Left hindlimb (tissue), 1 donor: Measurements from ENCODE around the gene UBTD1.
"Not testable (repeated sequence)": the region's sequence is repeated elsewhere in the genome, so short reads cannot be mapped to it uniquely, and the experiment has no call there.

Experiments used
- DNase-seq: peaks from one replicate; pipeline ENCODE4 v3.0.0-alpha.2; 2018

Gene UBTD1

GRCh38 chr10:97567891-97568290 lies 69.2 kb downstream of the UBTD1 start:
- no peak for DNase-seq

GRCh38 chr10:97570146-97570788 lies 71.5 kb downstream of the UBTD1 start:
- DNase-seq = no peak

- peak; percentile 78 for DNase-seq
These were observed 72.2 kb downstream of the UBTD1 start for GRCh38 chr10:97570789-97571471.

GRCh38 chr10:97571622-97572021 lies 72.9 kb downstream of the UBTD1 start:
- no peak for DNase-seq

DNA sequence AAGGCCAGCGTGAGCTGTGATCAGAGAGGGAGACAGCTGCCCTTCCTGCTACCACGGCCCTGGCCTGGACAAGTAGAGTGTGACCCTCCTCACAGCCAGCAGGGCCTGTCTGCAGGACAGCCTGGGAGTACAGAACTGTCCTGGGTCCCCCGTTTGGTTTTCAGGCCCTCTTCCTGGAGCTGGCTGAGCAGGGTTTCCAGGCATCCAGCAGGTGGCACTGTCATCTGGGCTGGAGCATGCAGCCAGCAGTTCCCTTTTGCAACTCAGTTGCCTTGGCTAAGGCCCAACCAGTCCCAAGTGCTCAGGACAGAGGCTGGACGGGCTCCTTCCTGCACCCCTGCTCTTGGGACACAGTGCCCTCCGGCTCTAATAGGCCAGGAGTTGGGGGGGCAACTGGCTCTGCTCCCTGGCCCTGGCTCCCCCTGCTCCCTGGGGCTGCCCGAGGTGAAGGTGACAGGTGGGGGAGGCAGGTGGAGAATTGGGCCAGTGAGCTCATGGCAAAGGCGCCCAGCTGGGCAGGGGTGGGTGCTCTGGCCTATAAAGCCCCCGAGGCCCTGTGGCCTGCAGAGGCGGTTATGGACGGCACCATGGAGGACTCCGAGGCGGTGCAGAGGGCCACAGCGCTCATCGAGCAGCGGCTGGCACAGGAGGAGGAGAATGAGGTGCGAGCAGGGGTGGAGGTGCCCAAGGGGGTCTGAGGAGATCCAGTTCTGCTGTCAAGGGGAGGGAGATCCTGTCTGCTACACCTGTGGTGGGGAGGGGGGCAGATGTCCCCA lies 73.7 kb downstream of the UBTD1 start, which contains the start of gene ANKRD2:
Gene ANKRD2, plus strand, starts transcription at position 566 of the 776 bp plus-strand sequence. Its CDS starts 10 bp downstream, at position 576.
- DNase-seq = peak; percentile 68

DNA sequence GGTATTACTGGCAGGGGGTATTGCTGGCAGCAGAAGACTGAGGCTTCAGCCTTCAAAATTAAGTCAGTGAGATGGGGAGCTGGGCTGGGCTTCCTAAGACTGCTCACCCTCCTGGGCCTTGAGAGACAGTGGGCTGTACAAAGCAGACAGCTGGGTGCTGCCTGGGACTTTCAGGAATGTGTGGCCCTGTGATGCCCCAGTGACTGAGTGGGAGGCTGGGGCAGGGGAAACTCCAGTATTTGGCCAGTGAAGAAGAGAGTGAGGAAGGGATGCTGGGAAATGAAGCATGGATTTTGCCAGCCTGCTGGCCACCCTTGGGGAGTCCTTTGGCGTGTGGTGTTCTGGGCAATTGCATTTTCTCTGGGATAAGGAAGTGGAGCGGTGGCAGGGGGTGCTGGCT lies 74.3 kb downstream of the UBTD1 start:
- DNase-seq = no peak

- no peak for DNase-seq
These were observed 74.9 kb downstream of the UBTD1 start for GRCh38 chr10:97573672-97574071.

- no peak for DNase-seq
These were observed 75.8 kb downstream of the UBTD1 start for GRCh38 chr10:97574374-97575126.

DNA sequence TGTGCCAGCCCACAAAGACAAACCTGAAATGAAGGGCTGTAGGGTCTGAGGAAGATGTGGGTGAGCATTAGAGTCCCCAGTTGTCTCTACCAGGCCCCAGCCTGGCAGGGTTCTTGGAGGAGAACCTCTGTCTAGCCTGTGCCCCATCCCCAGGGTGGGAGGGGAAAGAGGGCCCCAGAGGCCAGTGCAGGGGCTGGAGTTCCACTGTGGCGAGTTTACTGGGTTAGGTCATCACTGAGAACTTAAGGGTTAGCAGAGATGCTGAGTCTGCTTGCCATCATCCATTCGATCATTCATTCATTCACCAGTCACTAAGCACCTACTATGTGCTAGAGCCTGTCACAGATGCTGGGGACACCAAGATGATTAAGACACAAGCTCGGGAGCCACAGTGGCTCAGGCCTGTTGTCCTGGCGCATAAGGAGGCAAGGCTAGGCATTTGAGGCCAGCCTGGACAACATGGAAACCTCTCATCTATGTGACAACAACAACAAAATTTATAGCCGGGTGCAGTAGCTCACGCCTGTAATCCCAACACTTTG lies 76.5 kb downstream of the UBTD1 start:
- no peak for DNase-seq

- not testable (repeated sequence) for DNase-seq
These were observed 77.8 kb downstream of the UBTD1 start for GRCh38 chr10:97576487-97576886.

DNA sequence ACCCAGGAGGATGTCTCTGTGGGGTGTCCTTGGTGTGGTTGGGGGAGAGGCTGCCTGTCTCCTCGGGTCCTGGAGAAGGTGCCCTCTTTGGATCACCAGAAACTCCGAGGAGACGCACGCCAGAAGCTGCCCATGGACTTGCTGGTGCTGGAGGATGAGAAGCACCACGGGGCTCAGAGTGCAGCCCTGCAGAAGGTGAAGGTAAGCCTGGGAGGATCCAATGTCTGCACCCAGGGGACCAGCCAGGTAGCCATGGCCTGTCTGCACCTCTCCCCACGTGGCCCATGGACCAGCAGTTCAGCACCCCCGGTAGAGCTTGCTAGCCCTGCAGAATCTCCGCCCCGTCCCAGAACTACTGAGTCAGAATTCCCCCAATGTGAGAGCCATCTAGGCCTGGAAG lies 79.0 kb downstream of the UBTD1 start:
- DNase-seq = no peak

- DNase-seq = no peak
These were observed 79.6 kb downstream of the UBTD1 start for GRCh38 chr10:97578171-97578844.

DNA sequence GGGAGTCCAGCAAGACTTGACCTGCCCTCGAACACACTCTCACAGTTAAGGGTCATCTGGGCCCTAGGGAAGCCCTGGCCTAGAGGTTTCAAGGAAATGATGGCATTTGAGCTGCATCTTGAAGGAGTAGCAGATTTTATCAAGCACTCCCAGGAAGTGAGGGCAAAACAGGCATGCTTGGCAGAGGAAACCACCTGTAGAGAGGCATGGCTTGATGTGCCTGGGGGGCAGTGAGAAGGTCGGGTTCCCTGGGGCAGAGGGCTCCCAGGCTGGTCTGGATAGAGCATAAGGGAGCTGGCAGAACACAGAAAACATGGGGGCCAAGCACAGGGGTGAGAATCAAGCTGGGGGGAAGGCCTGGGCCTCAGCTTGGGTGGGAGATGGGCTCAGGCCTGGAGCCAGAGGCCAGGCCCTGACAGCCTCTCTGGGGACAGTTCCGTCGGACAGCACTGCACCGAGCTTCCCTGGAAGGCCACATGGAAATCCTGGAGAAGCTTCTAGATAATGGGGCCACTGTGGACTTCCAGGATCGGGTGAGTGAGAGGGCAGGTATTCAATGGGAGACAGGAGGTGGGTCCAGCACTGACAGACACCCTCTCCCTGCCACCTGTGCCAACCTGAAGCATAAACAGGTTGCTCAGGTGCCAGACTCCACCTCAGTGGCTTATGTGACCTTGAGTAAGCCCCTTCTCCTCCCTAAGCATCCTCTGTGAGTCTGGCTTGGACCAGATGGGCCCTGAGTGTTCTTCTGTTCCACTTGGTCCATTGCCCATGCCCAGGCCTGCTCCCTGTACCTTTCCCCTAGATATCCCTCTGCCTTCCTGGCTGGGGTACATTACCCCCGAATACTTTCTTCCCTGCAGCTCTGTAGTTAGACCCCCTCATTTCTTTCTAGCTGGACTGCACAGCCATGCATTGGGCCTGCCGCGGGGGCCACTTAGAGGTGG lies 82.0 kb downstream of the UBTD1 start:
- no peak for DNase-seq

DNA sequence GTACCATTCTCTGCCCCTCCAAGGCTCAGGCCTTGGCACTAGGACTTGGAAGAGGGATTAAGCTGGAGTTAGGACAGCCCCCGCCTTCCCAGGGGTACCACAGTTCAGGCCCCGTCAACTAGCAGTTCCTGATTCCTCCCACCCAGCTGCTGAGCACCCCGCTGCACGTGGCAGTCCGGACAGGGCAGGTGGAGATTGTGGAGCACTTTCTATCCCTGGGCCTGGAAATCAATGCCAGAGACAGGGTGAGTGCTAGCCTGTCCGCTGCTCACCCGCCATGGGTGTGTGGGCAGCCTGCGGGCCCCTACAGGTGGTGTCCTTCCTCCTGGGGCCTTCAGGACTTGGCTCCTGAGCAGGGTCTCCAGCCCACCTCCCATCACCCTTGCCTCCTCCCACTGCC lies 83.4 kb downstream of the UBTD1 start:
- no peak for DNase-seq

DNA sequence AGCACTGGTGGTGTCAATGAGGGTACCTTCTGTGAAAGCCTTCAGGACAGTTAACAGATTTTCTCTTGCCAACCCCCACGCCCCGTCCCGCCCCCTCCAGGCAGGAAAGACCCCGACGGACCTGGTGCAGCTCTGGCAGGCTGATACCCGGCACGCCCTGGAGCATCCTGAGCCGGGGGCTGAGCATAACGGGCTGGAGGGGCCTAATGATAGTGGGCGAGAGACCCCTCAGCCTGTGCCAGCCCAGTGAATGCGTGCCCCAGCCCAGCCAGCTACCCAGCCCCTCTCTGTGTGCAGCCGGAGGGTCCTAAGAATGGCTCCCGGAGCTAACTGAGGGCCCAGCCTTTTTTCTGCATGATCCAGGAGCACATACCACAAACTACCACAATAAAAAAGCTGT lies 84.8 kb downstream of the UBTD1 start:
- no peak for DNase-seq

- DNase-seq = peak; percentile 79
These were observed 85.5 kb downstream of the UBTD1 start, which contains the start of gene HOGA1 for GRCh38 chr10:97584060-97584797. HOGA1 (plus strand) TSS chr10:97584389; CDS start chr10:97584704, 315 bp downstream.

- no peak for DNase-seq
These were observed 86.2 kb downstream of the UBTD1 start for GRCh38 chr10:97584798-97585438.

GRCh38 chr10:97585439-97585811 lies 86.7 kb downstream of the UBTD1 start:
- DNase-seq = no peak

DNA sequence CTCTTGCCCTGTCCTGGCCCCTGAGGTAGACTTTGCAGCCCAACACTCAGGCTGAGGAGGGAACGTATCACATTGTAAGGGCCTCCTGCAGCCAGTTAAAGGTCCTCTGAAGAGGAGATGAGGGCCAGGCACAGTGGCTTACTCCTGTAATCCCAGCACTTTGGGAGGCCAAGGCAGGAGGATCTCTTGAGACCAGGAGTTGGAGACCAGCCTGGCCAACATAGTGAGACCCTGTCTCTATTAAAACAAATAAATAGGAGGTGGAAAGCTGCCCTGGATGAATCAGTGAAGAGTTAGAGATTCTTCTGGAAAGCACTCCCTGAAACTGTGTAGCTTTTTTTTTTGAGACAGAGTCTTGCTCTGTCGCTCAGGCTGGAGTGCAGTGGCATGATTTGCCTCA lies 88.5 kb downstream of the UBTD1 start:
- DNase-seq = no peak

DNA sequence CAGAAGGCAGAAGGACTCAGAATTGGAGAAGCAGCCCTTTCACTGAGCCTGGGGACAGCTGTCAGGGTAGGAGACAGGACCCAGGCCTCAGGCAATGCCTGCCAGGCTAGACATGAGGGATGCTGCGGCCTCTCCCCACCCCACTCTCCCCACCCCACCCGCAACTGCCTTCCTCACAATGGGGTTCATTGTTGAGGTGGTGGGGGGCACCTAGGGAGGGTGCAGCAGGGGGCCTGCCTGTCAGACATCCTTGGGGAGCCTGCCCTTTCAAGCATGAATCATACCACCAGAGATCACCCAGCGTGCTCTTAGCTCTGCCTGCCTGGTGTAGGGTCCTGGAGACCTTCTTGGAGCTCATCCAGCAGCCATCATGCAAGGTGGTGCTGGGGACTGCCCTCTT lies 90.8 kb downstream of the UBTD1 start, which contains the start of gene C10orf62:
Gene C10orf62, plus strand, starts transcription at position 243 of the 400 bp plus-strand sequence. CDS start 177 bp downstream, outside the sequence.
- DNase-seq = no peak
